Cardiac fibroblast (primary cell): ENCODE measurements around the gene FANCM.

Experiments
- DNase-seq, 2 donors: peaks; one replicate each; pipeline versions ENCODE4 v3.0.0 to v3.0.0-alpha.2; 2010; ENCODE audit warnings: low read depth in 2 of 2
- H3K4me3 ChIP-seq, 2 donors: replicated peaks in 1 of 2; 1 replicate in 1 of 2; 2 replicates in 1 of 2; pipeline ENCODE4 v1.5.1; 2011; ENCODE audit warnings: low read depth in 2 of 2, low read length in 2 of 2, mild to moderate bottlenecking in 2 of 2, moderate library complexity in 1 of 2
- TF ChIP-seq, protein P1 (sequence below): IDR thresholded peaks from one replicate; pipeline ENCODE4 v1.5.1; 2011; ENCODE audit warnings: low read depth, mild to moderate bottlenecking, low read length, inconsistent platforms

FANCM gene

DNA sequence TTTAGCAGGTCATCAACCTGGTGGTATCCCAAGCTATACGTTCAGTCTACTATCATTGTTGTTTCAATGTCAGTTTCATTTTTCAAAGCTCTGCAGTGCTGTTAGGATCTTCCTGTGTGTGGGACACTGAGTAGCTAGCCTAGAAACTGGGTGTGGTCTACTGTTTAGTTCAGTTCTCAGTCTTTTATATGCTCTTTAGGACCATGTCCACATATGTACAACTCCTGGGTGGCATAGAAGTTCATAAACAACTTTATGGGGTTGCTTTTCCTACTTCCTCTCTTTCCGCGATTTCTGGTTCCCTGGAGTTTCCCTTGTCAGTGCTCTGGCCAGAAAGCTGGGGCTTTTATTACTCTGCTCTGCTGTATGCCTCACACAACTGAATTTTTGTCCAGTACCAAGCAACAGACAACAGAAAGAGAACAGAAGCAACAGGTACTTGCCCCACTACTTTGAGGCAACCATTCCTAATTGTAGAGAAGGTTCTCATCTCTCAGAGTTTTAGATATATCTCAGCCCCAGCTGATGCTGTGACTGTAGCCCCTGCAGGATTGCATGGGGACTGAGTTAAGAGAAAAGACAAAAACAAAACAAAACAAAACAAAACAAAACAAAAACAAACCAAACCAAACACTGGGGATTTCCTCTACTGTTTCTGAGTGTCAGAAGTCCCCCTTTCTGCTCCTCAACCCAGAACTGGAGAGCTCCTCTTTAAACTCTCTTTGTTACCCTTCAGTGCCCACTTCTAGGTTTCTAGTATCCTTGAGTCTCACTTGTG, 86.9 kb downstream of the FANCM start:
- TF ChIP-seq, protein P1, sequence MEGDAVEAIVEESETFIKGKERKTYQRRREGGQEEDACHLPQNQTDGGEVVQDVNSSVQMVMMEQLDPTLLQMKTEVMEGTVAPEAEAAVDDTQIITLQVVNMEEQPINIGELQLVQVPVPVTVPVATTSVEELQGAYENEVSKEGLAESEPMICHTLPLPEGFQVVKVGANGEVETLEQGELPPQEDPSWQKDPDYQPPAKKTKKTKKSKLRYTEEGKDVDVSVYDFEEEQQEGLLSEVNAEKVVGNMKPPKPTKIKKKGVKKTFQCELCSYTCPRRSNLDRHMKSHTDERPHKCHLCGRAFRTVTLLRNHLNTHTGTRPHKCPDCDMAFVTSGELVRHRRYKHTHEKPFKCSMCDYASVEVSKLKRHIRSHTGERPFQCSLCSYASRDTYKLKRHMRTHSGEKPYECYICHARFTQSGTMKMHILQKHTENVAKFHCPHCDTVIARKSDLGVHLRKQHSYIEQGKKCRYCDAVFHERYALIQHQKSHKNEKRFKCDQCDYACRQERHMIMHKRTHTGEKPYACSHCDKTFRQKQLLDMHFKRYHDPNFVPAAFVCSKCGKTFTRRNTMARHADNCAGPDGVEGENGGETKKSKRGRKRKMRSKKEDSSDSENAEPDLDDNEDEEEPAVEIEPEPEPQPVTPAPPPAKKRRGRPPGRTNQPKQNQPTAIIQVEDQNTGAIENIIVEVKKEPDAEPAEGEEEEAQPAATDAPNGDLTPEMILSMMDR = no peak
- no peak for DNase-seq
- no peak overlapping the region for H3K4me3 ChIP-seq

DNA sequence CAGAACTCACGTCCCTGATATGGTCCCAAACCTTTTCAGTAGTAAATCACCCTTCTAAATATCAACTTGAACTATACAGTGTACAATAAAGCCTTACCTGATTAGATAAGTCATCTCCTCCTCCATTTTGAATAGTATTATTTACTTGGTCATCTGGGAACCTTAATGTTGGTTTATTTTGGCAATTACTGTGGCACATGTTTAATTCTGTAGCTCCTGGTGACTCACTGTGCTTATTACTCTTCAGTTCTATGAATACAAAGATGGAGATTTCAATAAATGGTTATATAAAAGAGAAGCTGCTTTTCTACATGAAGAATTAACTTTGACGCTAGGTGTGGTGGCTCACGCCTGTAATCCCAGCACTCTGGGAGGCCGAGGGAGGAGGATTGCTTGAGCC, 91.8 kb downstream of the FANCM start:
- no peak for DNase-seq
- H3K4me3 ChIP-seq = no peak overlapping the region
- TF ChIP-seq, protein P1 = no peak

DNA sequence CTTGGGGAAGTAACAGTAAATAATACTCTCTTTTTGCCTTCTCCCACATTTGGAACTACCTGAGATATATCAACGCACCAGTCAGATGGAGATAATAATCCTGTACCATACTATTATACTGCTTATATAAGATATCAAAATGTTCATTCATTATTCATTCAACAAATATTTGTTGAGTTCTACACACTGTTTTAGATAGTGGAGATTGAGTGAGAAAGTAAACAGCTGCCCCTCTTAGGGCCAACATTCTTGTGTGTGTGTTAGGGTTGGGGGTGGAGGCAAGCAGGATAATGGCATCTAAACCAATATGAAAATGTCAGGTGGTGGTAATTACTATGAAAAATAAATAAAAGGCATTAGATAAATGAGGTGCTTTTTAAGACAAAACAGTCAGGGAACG, 103.3 kb downstream of the FANCM start:
- TF ChIP-seq, protein P1 = no peak
- DNase-seq = no peak
- no peak overlapping the region for H3K4me3 ChIP-seq

DNA sequence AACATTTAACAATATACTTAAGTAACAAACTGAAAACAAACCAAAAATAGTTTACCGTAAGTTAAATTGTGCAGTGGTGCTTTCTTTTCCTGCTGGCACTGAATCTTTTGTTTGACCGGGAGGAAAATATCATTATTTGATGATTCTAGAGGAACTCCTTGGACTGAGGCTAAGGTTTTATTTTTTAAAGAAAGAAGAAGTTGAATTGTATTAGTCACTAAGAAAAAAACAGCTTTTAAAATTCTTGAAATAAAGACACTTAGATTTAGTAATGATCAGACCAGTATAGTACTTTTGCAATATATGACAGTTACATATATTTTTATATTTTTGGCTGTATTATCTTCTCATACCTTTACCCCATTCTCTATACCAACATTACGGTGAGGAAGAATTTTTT, 107.0 kb downstream of the FANCM start:
- no peak overlapping the region for H3K4me3 ChIP-seq

DNA sequence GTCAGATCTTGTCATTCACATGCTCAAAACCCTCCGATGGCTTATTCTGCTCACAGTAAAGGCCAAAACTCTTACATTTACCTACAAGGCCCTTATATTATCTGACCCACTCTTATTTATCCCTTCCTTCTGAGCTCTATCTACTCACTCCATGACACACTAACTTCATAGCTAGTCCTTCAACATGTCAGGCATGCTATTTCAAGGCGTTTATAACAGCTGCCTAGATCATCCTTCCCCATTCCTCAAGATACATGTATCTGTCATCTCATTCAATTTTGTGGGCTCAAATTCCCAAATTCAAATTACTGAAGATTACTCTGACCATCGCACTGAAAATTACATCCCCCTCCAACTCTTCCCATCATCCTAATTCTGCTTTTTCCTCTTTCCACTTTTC, 110.4 kb downstream of the FANCM start:
- no peak for DNase-seq
- TF ChIP-seq, protein P1 = no peak
- no peak overlapping the region for H3K4me3 ChIP-seq

More for the DNA sequence above, 107.0 kb downstream of the FANCM start:
- TF ChIP-seq, protein P1 = no peak
- no peak for DNase-seq

DNA sequence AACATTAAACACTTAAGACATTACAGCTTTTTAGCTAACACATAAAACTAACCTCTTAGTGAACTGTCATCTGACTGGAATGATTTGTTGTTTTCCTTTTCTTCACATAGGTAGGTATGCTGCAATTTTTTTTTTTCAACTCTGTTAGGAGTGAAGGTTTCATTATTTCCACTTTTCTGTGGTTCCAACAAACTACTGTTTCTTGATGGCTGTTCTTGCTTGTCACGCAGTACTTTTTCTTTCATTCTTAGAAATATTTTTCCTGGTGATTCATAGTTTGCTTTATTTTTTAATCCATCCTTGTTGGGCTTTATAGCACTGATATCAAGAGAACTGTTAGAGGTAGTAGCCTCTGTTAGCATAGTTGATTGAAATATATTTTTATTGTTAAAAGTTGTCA, 111.0 kb downstream of the FANCM start:
- TF ChIP-seq, protein P1 = no peak
- no peak overlapping the region for H3K4me3 ChIP-seq
- DNase-seq = no peak

DNA sequence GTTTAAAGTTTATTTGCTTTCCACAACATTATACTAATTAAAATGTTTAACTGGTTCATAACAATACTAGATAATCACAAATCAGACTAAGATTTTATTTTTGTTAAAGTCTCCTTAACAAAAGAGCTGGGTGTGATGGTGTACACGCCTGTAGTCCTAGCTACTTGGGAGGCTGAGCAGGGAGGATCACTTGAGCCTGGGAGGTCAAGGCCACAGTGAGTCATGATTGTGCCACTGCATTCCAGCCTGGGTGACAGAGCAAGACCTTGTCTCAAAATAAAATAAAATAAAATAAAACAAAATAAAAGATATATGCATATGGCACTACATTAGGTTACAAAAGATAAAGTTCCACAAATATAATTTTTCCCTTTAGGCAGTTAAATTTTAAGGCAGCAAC, 111.7 kb downstream of the FANCM start:
- H3K4me3 ChIP-seq = no peak overlapping the region
- no peak for DNase-seq
- TF ChIP-seq, protein P1 = no peak
